ENCODE measurements around the gene TSHZ2.

GRCh38 chr20:53195876-53196610 lies 223.9 kb downstream of the TSHZ2 start:
- TF ChIP-seq EZH2 (IDR thresholded peaks at IDR 0.05; ENCODE audit: insufficient read depth, low read length) = no peak
- no peak for TF ChIP-seq CTCF (IDR thresholded peaks at IDR 0.05; ENCODE audit: insufficient read depth, low read depth, low read length)

All from astrocyte (in vitro differentiated cells and primary cell).